Lower leg skin (tissue), 3 donors: ENCODE results near the gene NDUFS3.

Source experiments
- POLR2A ChIP-seq, 2 donors: fragments of 450-650 bp; IDR thresholded peaks; one replicate each; pipeline ENCODE4 v1.6.1; 2016 to 2017; ENCODE audit warnings: antibody characterized with exemption in 2 of 2, mild to moderate bottlenecking in 1 of 2, moderate library complexity in 1 of 2
- TF ChIP-seq, protein P1 (sequence below), 3 donors: fragments of 450-650 bp; IDR thresholded peaks; one replicate each; pipeline ENCODE4 v1.5.1; 2016; ENCODE audit warnings: antibody characterized with exemption in 3 of 3, mild to moderate bottlenecking in 3 of 3, moderate library complexity in 2 of 3

DNA sequence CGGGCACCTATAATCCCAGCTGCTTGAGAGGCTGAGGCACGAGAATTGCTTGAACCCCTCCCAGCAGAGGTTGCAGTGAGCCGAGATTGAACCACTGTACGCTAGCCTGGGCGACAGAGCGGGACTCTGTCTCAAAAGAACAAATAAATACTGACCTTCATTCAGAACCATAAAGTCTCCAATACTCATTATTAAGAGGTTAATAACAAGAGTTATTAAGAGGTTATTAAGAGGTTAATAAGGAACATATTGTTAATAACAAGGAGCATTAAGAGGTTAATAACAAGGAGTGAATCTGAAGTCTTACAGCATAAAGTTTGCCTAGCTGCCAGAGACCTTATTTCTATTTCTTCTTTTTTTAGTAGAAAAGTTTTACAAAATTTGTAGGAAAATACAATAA lies 33.6 kb upstream of the NDUFS3 start:
- TF ChIP-seq, protein P1, sequence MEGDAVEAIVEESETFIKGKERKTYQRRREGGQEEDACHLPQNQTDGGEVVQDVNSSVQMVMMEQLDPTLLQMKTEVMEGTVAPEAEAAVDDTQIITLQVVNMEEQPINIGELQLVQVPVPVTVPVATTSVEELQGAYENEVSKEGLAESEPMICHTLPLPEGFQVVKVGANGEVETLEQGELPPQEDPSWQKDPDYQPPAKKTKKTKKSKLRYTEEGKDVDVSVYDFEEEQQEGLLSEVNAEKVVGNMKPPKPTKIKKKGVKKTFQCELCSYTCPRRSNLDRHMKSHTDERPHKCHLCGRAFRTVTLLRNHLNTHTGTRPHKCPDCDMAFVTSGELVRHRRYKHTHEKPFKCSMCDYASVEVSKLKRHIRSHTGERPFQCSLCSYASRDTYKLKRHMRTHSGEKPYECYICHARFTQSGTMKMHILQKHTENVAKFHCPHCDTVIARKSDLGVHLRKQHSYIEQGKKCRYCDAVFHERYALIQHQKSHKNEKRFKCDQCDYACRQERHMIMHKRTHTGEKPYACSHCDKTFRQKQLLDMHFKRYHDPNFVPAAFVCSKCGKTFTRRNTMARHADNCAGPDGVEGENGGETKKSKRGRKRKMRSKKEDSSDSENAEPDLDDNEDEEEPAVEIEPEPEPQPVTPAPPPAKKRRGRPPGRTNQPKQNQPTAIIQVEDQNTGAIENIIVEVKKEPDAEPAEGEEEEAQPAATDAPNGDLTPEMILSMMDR (IDR thresholded peaks at IDR 0.05): no peak
- TF ChIP-seq POLR2A (IDR thresholded peaks at IDR 0.05): no peak
